ENCODE results near the gene HOMER2.

DNA sequence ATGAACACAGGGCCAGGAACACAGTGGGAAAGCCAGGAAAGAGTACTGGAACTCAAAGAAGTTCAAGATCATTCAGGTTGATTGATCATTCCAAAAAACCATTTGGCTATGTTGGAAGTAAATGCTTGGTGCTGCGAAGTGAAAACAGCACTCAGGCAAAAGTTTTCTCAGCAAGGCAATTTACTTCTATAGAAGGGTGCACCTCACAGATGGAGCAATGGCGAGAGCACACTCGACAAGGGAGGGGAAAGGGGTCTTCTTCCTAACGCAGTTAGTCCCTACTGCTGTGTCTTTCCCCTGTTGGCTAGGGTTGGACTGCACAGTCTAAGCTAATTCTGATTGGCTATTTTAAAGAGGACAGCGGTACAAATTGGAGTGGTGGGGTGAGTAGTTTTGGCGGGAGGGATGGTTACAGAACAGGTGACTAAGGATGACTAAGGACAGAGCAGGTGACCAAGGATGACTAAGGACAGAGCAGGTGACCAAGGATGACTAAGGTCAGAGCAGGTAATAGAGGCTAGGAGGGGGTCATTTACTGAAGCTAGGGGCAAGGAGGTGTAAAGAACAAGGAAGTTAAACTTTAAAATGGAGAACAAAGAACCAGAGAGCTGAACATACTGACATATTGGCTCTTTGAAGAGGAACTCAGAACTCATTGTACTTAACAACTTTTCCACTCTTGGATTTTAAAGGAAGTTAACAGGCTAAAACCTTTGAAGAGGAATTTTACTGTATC, 43.3 kb downstream of the HOMER2 start:
- TF ChIP-seq CTCF (IDR thresholded peaks at IDR 0.05) (no peak), POLR2AphosphoS5 (IDR thresholded peaks at IDR 0.05) (no peak), POLR2A (IDR thresholded peaks at IDR 0.05) (no peak), EP300 (IDR thresholded peaks at IDR 0.05; ENCODE audit: low read depth) (no peak)
